Hepatocyte (in vitro differentiated cells): ENCODE measurements around the gene RACGAP1. TPM values are rescaled to one million over a fixed set of nuclear protein-coding genes. Genes with fewer than 3 reads are reported as not detected.

ENCODE experiments used
- DNase-seq: peaks from one replicate; pipeline ENCODE4 v3.0.0-alpha.2; 2016; ENCODE audit warnings: low spot score
- H2AFZ ChIP-seq: fragments of 200-600 bp; sonication (generic); 2 replicates; pipeline ENCODE4 v1.6.0; 2016; ENCODE audit warnings: antibody characterized with exemption, mild to moderate bottlenecking
- H3K27ac ChIP-seq: fragments of 200-600 bp; sonication (generic); 2 replicates; pipeline ENCODE4 v1.5.1; 2016; ENCODE audit warnings: mild to moderate bottlenecking
- H3K27me3 ChIP-seq: fragments of 200-600 bp; sonication (generic); 2 replicates; pipeline ENCODE4 v1.6.1; 2016
- H3K36me3 ChIP-seq: fragments of 200-600 bp; sonication (generic); replicated peaks from 2 replicates; pipeline ENCODE4 v1.5.1; 2016; ENCODE audit warnings: low read depth; ENCODE audit not compliant: insufficient read depth
- H3K4me1 ChIP-seq: fragments of 200-600 bp; sonication (generic); 2 replicates; pipeline ENCODE4 v1.5.1; 2016; ENCODE audit warnings: mild to moderate bottlenecking, moderate library complexity; ENCODE audit not compliant: insufficient read depth
- H3K4me2 ChIP-seq: fragments of 200-600 bp; sonication (generic); 2 replicates; pipeline ENCODE4 v1.6.0; 2016
- H3K4me3 ChIP-seq: fragments of 200-600 bp; sonication (generic); 2 replicates; pipeline ENCODE4 v1.5.1; 2016; ENCODE audit warnings: mild to moderate bottlenecking
- H3K79me2 ChIP-seq: fragments of 200-600 bp; sonication (generic); 2 replicates; pipeline ENCODE4 v1.6.0; 2017; ENCODE audit warnings: mild to moderate bottlenecking
- H3K9me2 ChIP-seq: fragments of 200-600 bp; sonication (generic); replicated peaks from 2 replicates; pipeline ENCODE4 v1.6.0; 2017; ENCODE audit warnings: mild to moderate bottlenecking; ENCODE audit not compliant: insufficient read depth
- H3K9me3 ChIP-seq: fragments of 200-600 bp; sonication (generic); 2 replicates; pipeline ENCODE4 v1.5.1; 2016; ENCODE audit warnings: low read depth, mild to moderate bottlenecking
- H4K20me1 ChIP-seq: fragments of 200-600 bp; sonication (generic); 2 replicates; pipeline ENCODE4 v1.6.0; 2016; ENCODE audit warnings: mild to moderate bottlenecking; ENCODE audit not compliant: insufficient read depth, poor library complexity, severe bottlenecking
- EZH2 ChIP-seq: fragments of 200-600 bp; sonication (generic); IDR thresholded peaks from 2 replicates; pipeline ENCODE4 v1.6.1; 2016; ENCODE audit warnings: antibody characterized with exemption, mild to moderate bottlenecking, borderline replicate concordance
- EZH2phosphoT487 ChIP-seq: fragments of 200-600 bp; sonication (generic); IDR thresholded peaks from one replicate; pipeline ENCODE4 v1.6.1; 2018; ENCODE audit warnings: antibody characterized with exemption, mild to moderate bottlenecking, low read depth, moderate library complexity; ENCODE audit not compliant: unreplicated experiment, severe bottlenecking
- WGBS: methylation state at CpG from one replicate; pipeline ENCODE4 v1.1.6; 2016; ENCODE audit warnings: low lambda C conversion rate; ENCODE audit errors: missing lambda C conversion rate; 5-methylcytosine and 5-hydroxymethylcytosine counted together
- polyA plus RNA-seq: library from polyadenylated mRNA; unstranded; fragments of >200 nt; fragmentation: Nextera tagmentation; extraction: Ambion mirVana; gene quantifications from 2 replicates; pipeline ENCODE4 v1.2.1, GENCODE V29; 2016
- total RNA-seq: library from RNA; depleted of rRNA; stranded (reverse); fragments of >200 nt; gene quantifications from 2 replicates; pipeline ENCODE4 v1.2.3, GENCODE V29; 2014
- TF ChIP-seq, protein P1 (sequence below): fragments of 200-600 bp; sonication (generic); IDR thresholded peaks from 2 replicates; pipeline ENCODE4 v1.5.1; 2016; ENCODE audit warnings: antibody characterized with exemption, mild to moderate bottlenecking; ENCODE audit not compliant: poor library complexity

RACGAP1 gene
- total and polyA plus RNA-seq, 2 experiments from 2014 or later, result 17.3 to 22.1 TPM

DNA sequence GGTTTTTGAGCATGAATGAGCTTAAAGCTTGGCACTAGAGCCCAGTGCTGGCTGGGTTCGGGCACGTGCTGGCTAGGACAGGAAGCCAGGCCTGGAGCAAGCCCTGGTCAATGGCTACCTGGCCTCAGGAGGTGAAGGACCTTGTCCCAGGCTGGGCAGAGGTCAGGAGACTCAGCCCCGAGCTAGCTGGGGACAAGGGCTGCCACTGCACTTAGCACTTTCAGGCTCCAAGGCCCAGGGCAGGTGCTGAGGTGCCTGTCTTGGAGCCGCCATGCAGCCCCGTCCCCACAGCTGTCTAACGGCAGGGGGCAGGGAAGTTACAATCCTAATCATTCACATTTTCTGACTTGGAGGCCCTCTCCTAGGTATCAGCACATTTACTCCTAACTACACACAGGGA is 56.8 kb downstream of the RACGAP1 start:
- no peaks in the 10 kb centered on the region for H3K9me2 ChIP-seq

DNA sequence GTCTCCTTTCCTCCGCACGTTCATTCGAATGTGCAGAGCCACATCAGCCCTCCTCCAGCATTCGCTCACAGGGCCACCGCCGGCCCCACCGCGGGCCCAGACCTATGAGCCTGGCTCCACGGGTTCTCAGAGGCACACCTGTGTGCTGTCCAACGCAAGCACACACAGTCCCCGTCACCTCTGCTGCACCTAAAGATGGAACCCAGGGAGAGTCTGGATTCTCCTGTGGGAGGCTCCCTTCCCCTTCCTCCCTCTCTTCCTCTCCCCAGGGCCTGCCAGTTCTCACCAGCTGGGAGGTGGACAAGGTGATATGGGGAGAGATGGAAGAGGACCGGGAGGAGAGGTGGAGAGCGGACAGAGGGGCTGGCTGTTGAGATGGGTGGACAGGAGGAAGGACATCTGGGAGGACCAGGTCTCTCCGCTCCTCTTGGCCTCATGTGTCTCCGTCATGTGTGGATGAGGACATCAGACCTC is 57.5 kb downstream of the RACGAP1 start:
- WGBS, result 51% methylated on average over 13 of the region's 15 CpGs
- TF ChIP-seq EZH2, result no peak
- TF ChIP-seq, protein P1, sequence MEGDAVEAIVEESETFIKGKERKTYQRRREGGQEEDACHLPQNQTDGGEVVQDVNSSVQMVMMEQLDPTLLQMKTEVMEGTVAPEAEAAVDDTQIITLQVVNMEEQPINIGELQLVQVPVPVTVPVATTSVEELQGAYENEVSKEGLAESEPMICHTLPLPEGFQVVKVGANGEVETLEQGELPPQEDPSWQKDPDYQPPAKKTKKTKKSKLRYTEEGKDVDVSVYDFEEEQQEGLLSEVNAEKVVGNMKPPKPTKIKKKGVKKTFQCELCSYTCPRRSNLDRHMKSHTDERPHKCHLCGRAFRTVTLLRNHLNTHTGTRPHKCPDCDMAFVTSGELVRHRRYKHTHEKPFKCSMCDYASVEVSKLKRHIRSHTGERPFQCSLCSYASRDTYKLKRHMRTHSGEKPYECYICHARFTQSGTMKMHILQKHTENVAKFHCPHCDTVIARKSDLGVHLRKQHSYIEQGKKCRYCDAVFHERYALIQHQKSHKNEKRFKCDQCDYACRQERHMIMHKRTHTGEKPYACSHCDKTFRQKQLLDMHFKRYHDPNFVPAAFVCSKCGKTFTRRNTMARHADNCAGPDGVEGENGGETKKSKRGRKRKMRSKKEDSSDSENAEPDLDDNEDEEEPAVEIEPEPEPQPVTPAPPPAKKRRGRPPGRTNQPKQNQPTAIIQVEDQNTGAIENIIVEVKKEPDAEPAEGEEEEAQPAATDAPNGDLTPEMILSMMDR, result no peak
- TF ChIP-seq EZH2phosphoT487, result no peak
- H3K4me3 ChIP-seq, result no peak overlapping the region
- no peak overlapping the region for H2AFZ ChIP-seq
- no peaks in the 10 kb centered on the region for H3K9me3 ChIP-seq
- H4K20me1 ChIP-seq, result no peaks in the 10 kb centered on the region
- no peak overlapping the region for H3K27ac ChIP-seq
- H3K36me3 ChIP-seq, result no peaks in the 10 kb centered on the region
- peak overlapping the region; percentile 93 for H3K4me2 ChIP-seq
- H3K27me3 ChIP-seq, result peaks cover 18% of the 10 kb centered on the region
- H3K79me2 ChIP-seq, result no peaks in the 10 kb centered on the region
- peaks cover 7% of the 10 kb centered on the region for H3K4me1 ChIP-seq
- H3K9me2 ChIP-seq, result no peaks in the 10 kb centered on the region
- no peak for DNase-seq

More for the DNA sequence above, 56.8 kb downstream of the RACGAP1 start:
- H3K27ac ChIP-seq, result no peak overlapping the region
- peaks cover 7% of the 10 kb centered on the region for H3K4me1 ChIP-seq
- H3K4me2 ChIP-seq, result no peak overlapping the region
- H2AFZ ChIP-seq, result no peak overlapping the region
- H3K79me2 ChIP-seq, result no peaks in the 10 kb centered on the region
- H3K27me3 ChIP-seq, result peaks cover 18% of the 10 kb centered on the region
- no peaks in the 10 kb centered on the region for H3K36me3 ChIP-seq
- TF ChIP-seq, protein P1, result no peak
- TF ChIP-seq EZH2, result no peak
- no peak for TF ChIP-seq EZH2phosphoT487
- DNase-seq, result no peak
- H3K9me3 ChIP-seq, result no peaks in the 10 kb centered on the region
- H3K4me3 ChIP-seq, result no peak overlapping the region
- H4K20me1 ChIP-seq, result no peaks in the 10 kb centered on the region
- 86% methylated on average over 6 of the region's 6 CpGs for WGBS

DNA sequence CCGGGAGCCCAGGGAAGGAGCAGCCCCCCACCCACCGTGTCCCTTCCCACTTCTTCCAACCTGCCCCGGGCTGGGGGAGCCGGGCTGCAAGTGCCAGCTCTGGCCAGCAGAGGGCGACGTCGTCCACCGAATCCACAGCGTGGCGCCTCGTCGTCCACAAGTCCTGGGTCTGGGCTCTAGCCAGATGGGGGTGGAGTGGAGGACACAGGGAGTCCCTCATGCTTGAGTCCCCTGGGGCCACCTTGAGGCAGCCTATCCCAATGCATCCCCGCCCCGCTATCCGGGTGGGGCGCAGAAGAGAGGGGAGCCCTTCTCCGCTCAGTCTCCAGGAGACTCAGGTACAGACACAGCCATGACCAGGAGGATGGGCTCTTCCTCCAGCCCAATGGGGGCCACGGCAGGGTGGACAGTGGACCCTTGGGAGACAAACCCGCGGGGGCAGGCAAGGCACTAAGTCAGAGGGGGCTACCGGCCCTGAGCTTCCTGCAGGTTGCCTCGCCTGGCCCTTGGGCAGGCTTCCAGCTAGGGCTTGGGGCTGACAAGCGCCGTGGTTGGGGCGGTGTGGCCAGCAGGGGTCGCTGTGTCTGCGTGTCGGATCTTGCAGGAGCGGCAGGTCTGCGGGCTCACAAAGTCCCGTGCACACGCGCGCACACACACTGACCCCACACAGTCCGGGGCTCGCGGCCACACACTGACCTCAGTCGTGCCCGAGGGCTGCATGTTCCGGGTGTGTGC is 58.1 kb downstream of the RACGAP1 start:
- Histone ChIP-seq H3K4me1 (peaks cover 7% of the 10 kb centered on the region), H2AFZ (peak overlapping the region; percentile 78), H4K20me1 (no peaks in the 10 kb centered on the region), H3K9me3 (no peaks in the 10 kb centered on the region), H3K27ac (no peak overlapping the region), H3K79me2 (no peaks in the 10 kb centered on the region), H3K9me2 (no peaks in the 10 kb centered on the region), H3K27me3 (peaks cover 21% of the 10 kb centered on the region), H3K4me2 (peak overlapping the region; percentile 93), H3K36me3 (no peaks in the 10 kb centered on the region), H3K4me3 (peak overlapping the region; percentile 8)
- TF ChIP-seq EZH2, result no peak
- TF ChIP-seq, protein P1, result peak; percentile 78
- DNase-seq, result peak; percentile 92
- 4% methylated on average over 40 of the region's 40 CpGs for WGBS
